ENCODE data around the gene NSDHL.

NSDHL gene

GRCh38 chrX:152918707-152919106 is 87.8 kb downstream of the NSDHL start:
- TF ChIP-seq MYC (IDR thresholded peaks at IDR 0.05; ENCODE audit: low read depth, low read length) (no peak), POLR2A (IDR thresholded peaks at IDR 0.05; ENCODE audit: extremely low read depth, insufficient read length) (no peak), MAX (IDR thresholded peaks at IDR 0.05; ENCODE audit: low read depth, low read length) (no peak), CTCF (IDR thresholded peaks at IDR 0.05; ENCODE audit: low read depth, low read length) (no peak)
- DNase-seq (ENCODE audit: low read depth), result no peak
- no peak overlapping the region for H3K4me3 ChIP-seq (ENCODE audit: low read depth, low read length)

Measured in NB4 (cell line).